ENCODE data around the gene KIFC3. TPM values are rescaled to one million over a fixed set of nuclear protein-coding genes. Genes with fewer than 3 reads are reported as not detected.

Gene KIFC3
- total RNA-seq, 1 donor from 2014 or later = 25.1 TPM

- Mint-ChIP-seq H3K36me3 (ENCODE audit: low read depth) (no peaks in the 10 kb centered on the region), H3K27me3 (ENCODE audit: low read depth) (peaks cover 2% of the 10 kb centered on the region), H3K9me3 (no peaks in the 10 kb centered on the region), H3K27ac (ENCODE audit: unreplicated experiment) (no peak overlapping the region), H3K4me3 (no peak overlapping the region), H3K4me1 (no peaks in the 10 kb centered on the region)
- DNase-seq (ENCODE audit: low read depth, low spot score) = no peak
- TF ChIP-seq CTCF (conservative IDR thresholded peaks at IDR 0.05) = no peak
Measured at GRCh38 chr16:57828272-57829161, 26.2 kb upstream of the KIFC3 start.

GRCh38 chr16:57826706-57827625, 24.7 kb upstream of the KIFC3 start:
- TF ChIP-seq CTCF (conservative IDR thresholded peaks at IDR 0.05) = no peak
- Mint-ChIP-seq H3K4me3 (no peak overlapping the region), H3K27me3 (ENCODE audit: low read depth) (peaks cover 2% of the 10 kb centered on the region), H3K4me1 (no peaks in the 10 kb centered on the region), H3K9me3 (no peaks in the 10 kb centered on the region), H3K27ac (ENCODE audit: unreplicated experiment) (no peak overlapping the region), H3K36me3 (ENCODE audit: low read depth) (no peaks in the 10 kb centered on the region)
- DNase-seq (ENCODE audit: low read depth, low spot score) = no peak

- no peak overlapping the region for H3K27ac Mint-ChIP-seq (ENCODE audit: unreplicated experiment)
- no peak overlapping the region for H3K4me3 Mint-ChIP-seq
- H3K36me3 Mint-ChIP-seq (ENCODE audit: low read depth) = no peaks in the 10 kb centered on the region
- no peaks in the 10 kb centered on the region for H3K4me1 Mint-ChIP-seq
- no peaks in the 10 kb centered on the region for H3K27me3 Mint-ChIP-seq (ENCODE audit: low read depth)
- DNase-seq (ENCODE audit: low read depth, low spot score) = no peak
- H3K9me3 Mint-ChIP-seq = no peaks in the 10 kb centered on the region
- TF ChIP-seq CTCF (conservative IDR thresholded peaks at IDR 0.05) = no peak
Measured at GRCh38 chr16:57826052-57826451, 23.8 kb upstream of the KIFC3 start.

- no peak overlapping the region for H3K4me3 Mint-ChIP-seq
- no peak for DNase-seq (ENCODE audit: low read depth, low spot score)
- TF ChIP-seq CTCF (conservative IDR thresholded peaks at IDR 0.05) = no peak
- H3K36me3 Mint-ChIP-seq (ENCODE audit: low read depth) = no peaks in the 10 kb centered on the region
- no peaks in the 10 kb centered on the region for H3K4me1 Mint-ChIP-seq
- no peak overlapping the region for H3K27ac Mint-ChIP-seq (ENCODE audit: unreplicated experiment)
- no peaks in the 10 kb centered on the region for H3K27me3 Mint-ChIP-seq (ENCODE audit: low read depth)
- H3K9me3 Mint-ChIP-seq = no peaks in the 10 kb centered on the region
Measured at GRCh38 chr16:57825298-57826044, 23.2 kb upstream of the KIFC3 start.

- TF ChIP-seq CTCF (conservative IDR thresholded peaks at IDR 0.05) = no peak
- H3K27me3 Mint-ChIP-seq (ENCODE audit: low read depth) = no peaks in the 10 kb centered on the region
- no peak overlapping the region for H3K27ac Mint-ChIP-seq (ENCODE audit: unreplicated experiment)
- H3K36me3 Mint-ChIP-seq (ENCODE audit: low read depth) = no peaks in the 10 kb centered on the region
- no peaks in the 10 kb centered on the region for H3K9me3 Mint-ChIP-seq
- no peak overlapping the region for H3K4me3 Mint-ChIP-seq
- DNase-seq (ENCODE audit: low read depth, low spot score) = no peak
- H3K4me1 Mint-ChIP-seq = no peaks in the 10 kb centered on the region
Measured at GRCh38 chr16:57824888-57825287, 22.6 kb upstream of the KIFC3 start.
